ENCODE data around the gene IGLL5.
"Not testable (repeated sequence)": the region's sequence is repeated elsewhere in the genome, so short reads cannot be mapped to it uniquely, and the experiment has no call there.

IGLL5 gene

GRCh38 chr22:22895776-22896445 lies 8.3 kb downstream of the IGLL5 start:
- no peak overlapping the region for H3K4me3 ChIP-seq (ENCODE audit: low read length)

DNA sequence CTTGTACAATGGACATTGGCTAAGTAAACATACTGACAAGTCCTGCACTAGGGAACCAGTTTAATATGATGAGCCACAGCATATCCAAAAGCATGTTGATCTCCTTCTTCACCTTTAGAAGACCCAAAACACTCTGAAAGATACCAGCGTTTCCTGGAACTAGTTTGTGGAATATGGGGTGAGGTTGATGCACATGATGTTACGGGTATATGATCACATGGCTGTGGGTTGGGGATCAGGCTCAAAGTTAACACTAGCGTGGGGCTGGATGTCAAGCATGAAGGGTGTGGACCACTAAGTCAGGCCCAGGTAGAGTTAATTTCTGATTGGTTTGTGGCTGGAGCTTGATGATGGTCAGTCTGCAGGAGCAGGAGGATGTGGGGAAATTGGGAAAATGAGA lies 9.0 kb downstream of the IGLL5 start:
- no peak for DNase-seq (ENCODE audit: low read depth, low spot score)
- H3K4me3 ChIP-seq (ENCODE audit: low read length), result no peak overlapping the region

More at GRCh38 chr22:22895776-22896445, 8.3 kb downstream of the IGLL5 start:
- no peak for DNase-seq (ENCODE audit: low read depth, low spot score)

- H3K4me3 ChIP-seq (ENCODE audit: low read length), result no peak overlapping the region
- DNase-seq (ENCODE audit: low read depth, low spot score), result no peak
These were observed 9.5 kb downstream of the IGLL5 start for GRCh38 chr22:22897091-22897490.

- no peak for DNase-seq (ENCODE audit: low read depth, low spot score)
- H3K4me3 ChIP-seq (ENCODE audit: low read length), result no peak overlapping the region
These were observed 10.3 kb downstream of the IGLL5 start for GRCh38 chr22:22897947-22898346.

DNA sequence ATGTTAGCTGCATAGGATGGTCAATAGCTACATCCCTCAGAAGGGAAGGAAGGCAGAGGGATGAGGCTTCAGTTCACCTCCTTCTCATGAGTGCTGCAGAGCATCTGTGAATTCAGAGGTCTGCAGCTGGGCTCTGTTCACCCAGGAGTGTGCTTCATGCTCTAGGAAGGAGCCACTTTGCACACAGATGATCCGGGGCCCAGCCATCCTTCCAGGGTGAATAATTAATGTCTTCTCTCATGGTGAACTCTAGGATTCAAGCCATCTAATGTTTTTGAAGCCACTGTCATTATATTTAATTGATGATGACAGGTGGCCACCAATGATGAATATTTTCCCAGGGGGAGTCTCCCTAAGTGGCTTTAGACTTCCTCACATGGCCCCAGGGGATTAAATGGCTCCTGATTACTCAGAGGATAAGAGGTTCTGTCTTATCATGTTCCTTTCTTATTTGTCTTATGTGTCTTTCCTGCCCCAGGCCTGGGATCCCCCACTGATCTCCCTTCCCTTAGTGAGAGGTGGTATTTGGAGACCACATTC lies 10.9 kb downstream of the IGLL5 start:
- H3K4me3 ChIP-seq (ENCODE audit: low read length); DNase-seq (ENCODE audit: low read depth, low spot score): not testable (repeated sequence)

DNA sequence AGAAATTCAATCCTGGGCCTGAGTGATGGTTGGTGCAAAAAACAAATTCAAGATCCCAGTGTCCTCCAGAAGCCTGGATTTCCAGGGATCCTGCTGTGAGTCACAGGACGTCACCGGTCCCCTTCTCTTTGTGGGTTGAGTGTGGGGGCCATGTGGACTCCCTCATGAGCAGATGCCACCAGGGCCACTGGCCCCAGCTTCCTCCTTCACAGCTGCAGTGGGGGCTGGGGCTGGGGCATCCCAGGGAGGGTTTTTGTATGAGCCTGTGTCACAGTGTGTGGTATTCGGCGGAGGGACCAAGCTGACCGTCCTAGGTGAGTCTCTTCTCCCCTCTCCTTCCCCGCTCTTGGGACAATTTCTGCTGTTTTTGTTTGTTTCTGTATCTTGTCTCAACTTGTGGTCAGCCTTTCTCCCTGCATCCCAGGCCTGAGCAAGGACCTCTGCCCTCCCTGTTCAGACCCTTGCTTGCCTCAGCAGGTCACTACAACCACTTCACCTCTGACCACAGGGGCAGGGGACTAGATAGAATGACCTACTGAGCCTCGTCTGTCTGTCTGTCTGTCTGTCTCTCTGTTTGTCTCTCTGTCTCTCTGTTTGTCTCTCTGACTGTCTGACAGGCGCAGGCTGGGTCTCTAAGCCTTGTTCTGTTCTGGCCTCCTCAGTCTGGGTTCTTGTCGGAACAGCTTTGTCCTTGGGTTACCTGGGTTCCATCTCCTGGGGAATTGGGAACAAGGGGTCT lies 11.9 kb downstream of the IGLL5 start:
- DNase-seq (ENCODE audit: low read depth, low spot score); H3K4me3 ChIP-seq (ENCODE audit: low read length): not testable (repeated sequence)

GRCh38 chr22:22900527-22901205 lies 13.1 kb downstream of the IGLL5 start:
- H3K4me3 ChIP-seq (ENCODE audit: low read length); DNase-seq (ENCODE audit: low read depth, low spot score): not testable (repeated sequence)

- H3K4me3 ChIP-seq (ENCODE audit: low read length), result no peak overlapping the region
- no peak for DNase-seq (ENCODE audit: low read depth, low spot score)
These were observed 14.1 kb downstream of the IGLL5 start for GRCh38 chr22:22901578-22902218.

DNA sequence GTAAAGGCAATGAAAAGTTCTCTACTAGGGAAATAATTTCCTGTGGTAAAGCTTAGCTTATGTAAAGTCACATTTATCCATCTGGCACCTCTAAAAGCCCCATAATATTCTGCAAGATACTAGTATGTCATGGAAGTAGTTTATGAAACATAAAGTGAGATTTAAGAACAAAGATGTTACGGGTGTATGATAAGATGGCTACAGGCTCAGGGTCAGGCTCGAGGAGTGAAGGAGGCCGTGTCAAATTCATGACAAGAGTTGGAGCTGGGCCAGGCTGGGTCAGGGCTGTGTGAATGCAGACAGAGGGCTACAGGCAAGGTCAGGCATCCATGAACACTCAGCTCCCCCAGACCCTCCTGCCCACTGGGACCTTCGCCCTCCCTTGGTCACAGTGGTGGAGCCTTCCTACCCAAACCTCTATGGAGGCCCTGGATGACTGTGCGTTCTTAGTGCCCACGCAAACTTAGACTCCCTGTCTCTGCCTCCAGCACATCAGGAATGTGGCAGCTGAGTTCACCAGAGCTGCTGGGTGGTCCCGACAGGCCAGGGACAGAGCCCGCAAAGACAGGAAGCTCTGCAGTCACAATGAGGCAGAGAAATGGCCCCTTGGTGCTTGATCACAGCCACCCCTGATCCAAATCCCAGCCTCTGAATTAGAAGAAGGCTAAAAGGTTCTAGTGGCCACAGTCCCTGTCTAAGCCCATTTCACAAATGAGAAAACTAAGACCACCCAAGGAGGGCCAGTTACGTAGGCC lies 14.8 kb downstream of the IGLL5 start:
- no peak overlapping the region for H3K4me3 ChIP-seq (ENCODE audit: low read length)
- DNase-seq (ENCODE audit: low read depth, low spot score), result no peak

DNA sequence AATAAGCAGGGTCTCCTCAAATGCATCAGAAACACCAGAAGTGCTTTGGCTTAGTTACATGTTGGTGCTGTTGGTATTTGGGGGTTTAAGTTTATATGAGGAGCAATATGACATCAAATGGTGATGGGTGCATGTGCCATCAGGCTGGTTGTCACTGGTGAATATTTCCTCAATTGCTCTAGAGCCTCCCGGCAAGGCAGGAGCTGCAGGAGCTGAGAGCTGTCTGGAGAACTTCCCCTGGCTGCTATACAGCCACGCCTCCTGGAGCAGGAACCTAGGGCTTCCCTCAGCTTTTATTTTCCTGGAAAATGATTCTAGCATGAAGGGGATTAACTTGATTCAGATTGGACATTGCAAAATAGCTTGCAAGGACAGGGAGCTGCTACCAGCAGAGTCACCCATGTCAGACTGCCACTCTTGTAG lies 15.8 kb downstream of the IGLL5 start:
- no peak overlapping the region for H3K4me3 ChIP-seq (ENCODE audit: low read length)
- DNase-seq (ENCODE audit: low read depth, low spot score), result no peak

DNA sequence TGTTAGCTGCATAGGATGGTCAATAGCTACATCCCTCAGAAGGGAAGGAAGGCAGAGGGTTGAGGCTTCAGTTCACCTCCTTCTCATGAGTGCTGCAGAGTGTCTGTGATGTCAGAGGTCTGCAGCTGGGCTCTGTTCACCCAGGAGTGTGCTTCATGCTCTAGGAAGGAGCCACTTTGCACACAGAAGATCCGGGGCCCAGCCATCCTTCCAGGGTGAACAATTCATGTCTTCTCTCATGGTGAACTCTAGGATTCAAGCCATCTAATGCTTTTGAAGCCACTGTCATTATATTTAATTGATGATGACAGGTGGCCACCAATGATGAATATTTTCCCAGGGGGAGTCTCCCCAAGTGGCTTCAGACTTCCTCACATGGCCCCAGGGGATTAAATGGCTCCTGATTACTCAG lies 16.2 kb downstream of the IGLL5 start:
- H3K4me3 ChIP-seq (ENCODE audit: low read length); DNase-seq (ENCODE audit: low read depth, low spot score): not testable (repeated sequence)

DNA sequence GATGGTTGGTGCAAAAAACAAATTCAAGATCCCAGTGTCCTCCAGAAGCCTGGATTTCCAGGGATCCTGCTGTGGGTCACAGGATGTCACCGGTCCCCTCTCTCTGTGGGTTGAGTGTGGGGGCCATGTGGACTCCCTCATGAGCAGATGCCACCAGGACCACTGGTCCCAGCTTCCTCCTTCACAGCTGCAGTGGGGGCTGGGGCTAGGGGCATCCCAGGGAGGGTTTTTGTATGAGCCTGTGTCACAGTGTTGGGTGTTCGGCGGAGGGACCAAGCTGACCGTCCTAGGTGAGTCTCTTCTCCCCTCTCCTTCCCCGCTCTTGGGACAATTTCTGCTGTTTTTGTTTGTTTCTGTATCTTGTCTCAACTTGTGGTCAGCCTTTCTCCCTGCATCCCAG lies 17.1 kb downstream of the IGLL5 start:
- not testable (repeated sequence) for DNase-seq (ENCODE audit: low read depth, low spot score); H3K4me3 ChIP-seq (ENCODE audit: low read length)

GRCh38 chr22:22906391-22906790 lies 18.8 kb downstream of the IGLL5 start:
- DNase-seq (ENCODE audit: low read depth, low spot score); H3K4me3 ChIP-seq (ENCODE audit: low read length): not testable (repeated sequence)

DNA sequence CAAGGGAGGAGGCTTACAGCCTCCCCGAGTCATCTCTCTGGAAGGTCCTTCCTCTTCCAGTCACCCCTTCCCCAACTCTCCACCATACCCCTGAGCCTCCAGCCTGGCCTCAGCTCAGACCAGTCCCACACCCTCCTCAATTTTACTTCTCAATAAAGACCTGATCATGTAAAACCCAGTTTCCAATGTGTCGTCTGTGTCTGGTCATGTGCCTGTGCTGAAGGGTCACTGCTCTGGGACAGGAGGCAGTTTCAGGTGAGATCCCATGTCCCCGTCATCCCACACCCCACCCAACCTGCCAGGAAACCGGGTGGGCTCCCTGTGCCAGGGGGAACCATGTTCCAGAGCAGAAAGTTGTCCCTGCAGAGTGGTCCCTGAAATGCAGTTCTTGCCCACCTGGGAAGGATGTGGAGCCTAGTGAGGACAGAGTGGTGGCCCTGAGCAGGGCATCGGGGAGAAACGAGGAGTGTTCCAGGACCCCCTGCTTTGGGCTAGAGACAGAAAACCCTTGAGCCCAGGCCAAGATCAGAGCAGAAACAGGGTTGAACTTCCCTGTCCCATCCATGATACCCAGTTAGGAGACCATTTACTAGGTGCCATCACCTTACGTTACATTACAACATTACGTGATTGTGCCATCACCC lies 19.4 kb downstream of the IGLL5 start:
- H3K4me3 ChIP-seq (ENCODE audit: low read length), result no peak overlapping the region
- DNase-seq (ENCODE audit: low read depth, low spot score), result no peak

- DNase-seq (ENCODE audit: low read depth, low spot score), result no peak
- no peak overlapping the region for H3K4me3 ChIP-seq (ENCODE audit: low read length)
These were observed 20.2 kb downstream of the IGLL5 start for GRCh38 chr22:22907551-22908494.

GRCh38 chr22:22908495-22908861 lies 20.9 kb downstream of the IGLL5 start:
- H3K4me3 ChIP-seq (ENCODE audit: low read length), result no peak overlapping the region
- no peak for DNase-seq (ENCODE audit: low read depth, low spot score)

DNA sequence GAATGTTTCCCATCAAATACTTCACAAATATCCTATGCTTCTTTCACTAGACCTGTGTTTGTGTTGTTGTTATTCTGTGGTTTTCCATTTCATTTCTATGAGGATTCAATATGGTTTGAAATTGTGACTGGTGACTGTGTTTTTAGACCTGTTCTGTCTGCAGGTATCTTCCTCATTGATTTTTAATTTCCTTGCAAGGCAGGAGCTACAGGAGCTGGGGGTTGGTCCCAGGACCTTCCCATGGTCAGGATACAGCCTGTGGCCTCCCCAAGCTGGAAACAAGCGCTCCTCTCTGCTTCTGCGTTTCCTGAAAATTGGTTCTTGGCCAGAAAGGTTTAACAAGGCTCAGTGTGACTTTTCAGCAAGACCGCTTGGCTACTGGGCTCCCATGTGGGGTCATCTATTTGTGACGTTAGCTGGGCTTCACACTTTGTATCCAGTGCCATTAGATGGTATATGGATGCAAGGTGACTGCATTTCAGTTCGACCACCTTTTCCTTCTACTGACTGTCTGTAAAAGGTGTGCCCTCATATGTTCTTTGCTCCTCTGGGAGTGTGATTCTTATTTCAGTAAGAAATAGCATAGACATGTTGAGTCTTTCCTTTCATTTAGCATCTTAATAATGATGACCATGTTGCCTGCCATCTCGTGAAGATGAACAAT lies 21.5 kb downstream of the IGLL5 start:
- no peak for DNase-seq (ENCODE audit: low read depth, low spot score)
- no peak overlapping the region for H3K4me3 ChIP-seq (ENCODE audit: low read length)

Data from Jurkat, Clone E6-1 (cell line).